ENCODE data around the gene CD302. TPM values are rescaled to one million over a fixed set of nuclear protein-coding genes. Genes with fewer than 3 reads are reported as not detected.

Gene CD302
- total RNA-seq, 4 donors from 2014 or later: 79.6 to 194 (median 121) TPM

- TF ChIP-seq CTCF (IDR thresholded peaks at IDR 0.05): no peak
- DNase-seq (ENCODE audit: low spot score) (no peak), ATAC-seq (ENCODE audit: low FRiP score) (no peak)
Measured at GRCh38 chr2:159783556-159783955, 14.5 kb downstream of the CD302 start.

GRCh38 chr2:159776321-159776720 is 21.7 kb downstream of the CD302 start:
- DNase-seq (ENCODE audit: low spot score) (no peak), ATAC-seq (ENCODE audit: low FRiP score) (no peak)
- no peak for TF ChIP-seq CTCF (IDR thresholded peaks at IDR 0.05)

- no peak for ATAC-seq (ENCODE audit: low FRiP score)
- no peak for TF ChIP-seq CTCF (IDR thresholded peaks at IDR 0.05)
- DNase-seq (ENCODE audit: low spot score): no peak
Measured at GRCh38 chr2:159775021-159775420, 23.0 kb downstream of the CD302 start.

- ATAC-seq (ENCODE audit: low FRiP score): no peak
Measured at GRCh38 chr2:159774370-159774990, 23.5 kb downstream of the CD302 start.

GRCh38 chr2:159773886-159774285 is 24.1 kb downstream of the CD302 start:
- TF ChIP-seq CTCF (IDR thresholded peaks at IDR 0.05): no peak
- DNase-seq (ENCODE audit: low spot score) (no peak), ATAC-seq (ENCODE audit: low FRiP score) (no peak)

More at GRCh38 chr2:159774370-159774990, 23.5 kb downstream of the CD302 start:
- DNase-seq (ENCODE audit: low spot score): no peak
- no peak for TF ChIP-seq CTCF (IDR thresholded peaks at IDR 0.05)

GRCh38 chr2:159773426-159773825 is 24.6 kb downstream of the CD302 start:
- no peak for ATAC-seq (ENCODE audit: low FRiP score)
- no peak for DNase-seq (ENCODE audit: low spot score)
- TF ChIP-seq CTCF (IDR thresholded peaks at IDR 0.05): no peak

- ATAC-seq (ENCODE audit: low FRiP score) (no peak), DNase-seq (ENCODE audit: low spot score) (no peak)
- TF ChIP-seq CTCF (IDR thresholded peaks at IDR 0.05): no peak
Measured at GRCh38 chr2:159769147-159769546, 28.9 kb downstream of the CD302 start.
